ENCODE data around the gene ANKRD13D.

ANKRD13D gene

DNA sequence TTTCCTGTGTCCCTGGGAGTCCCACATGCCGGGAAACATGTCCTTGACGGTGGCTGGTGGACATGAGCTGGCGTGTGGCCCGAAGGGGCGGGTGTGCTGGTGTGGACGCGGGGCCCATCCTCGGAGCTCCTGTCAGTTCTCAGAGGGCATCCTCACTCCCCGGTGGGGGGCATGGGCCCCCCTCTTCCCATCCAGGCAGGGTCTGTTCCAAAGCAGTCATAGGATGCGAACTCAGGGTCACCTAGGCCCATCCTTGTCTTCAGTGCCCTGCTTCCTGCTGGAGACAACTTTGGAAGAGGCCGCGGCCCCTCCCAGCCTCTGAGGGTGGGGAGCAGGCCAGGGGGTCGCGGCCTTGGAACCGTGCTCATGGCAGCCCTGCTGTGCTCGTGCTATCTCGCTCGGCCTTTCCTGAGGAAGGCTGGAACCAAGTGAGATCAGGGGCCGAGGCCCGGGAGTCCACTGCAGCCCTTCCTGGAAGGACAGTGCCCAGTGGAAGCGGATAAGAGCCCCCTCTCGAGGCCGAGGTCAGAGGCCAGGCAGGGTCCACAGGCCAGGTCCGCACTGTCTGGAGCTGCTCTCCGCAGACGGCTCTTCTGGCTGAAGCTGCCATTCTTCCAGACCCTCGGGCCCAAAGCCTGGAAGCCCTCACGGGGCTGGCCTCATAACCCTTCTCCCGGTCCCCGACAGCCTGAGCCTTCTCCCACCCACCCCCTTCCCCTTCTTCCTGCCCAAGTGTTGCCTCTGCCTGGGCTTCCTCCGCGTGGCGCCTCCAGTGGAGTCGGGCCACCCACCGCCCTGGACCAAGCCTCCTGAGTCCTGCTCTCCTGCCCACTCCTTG lies 14.1 kb upstream of the ANKRD13D start:
- DNase-seq, result no peak

DNA sequence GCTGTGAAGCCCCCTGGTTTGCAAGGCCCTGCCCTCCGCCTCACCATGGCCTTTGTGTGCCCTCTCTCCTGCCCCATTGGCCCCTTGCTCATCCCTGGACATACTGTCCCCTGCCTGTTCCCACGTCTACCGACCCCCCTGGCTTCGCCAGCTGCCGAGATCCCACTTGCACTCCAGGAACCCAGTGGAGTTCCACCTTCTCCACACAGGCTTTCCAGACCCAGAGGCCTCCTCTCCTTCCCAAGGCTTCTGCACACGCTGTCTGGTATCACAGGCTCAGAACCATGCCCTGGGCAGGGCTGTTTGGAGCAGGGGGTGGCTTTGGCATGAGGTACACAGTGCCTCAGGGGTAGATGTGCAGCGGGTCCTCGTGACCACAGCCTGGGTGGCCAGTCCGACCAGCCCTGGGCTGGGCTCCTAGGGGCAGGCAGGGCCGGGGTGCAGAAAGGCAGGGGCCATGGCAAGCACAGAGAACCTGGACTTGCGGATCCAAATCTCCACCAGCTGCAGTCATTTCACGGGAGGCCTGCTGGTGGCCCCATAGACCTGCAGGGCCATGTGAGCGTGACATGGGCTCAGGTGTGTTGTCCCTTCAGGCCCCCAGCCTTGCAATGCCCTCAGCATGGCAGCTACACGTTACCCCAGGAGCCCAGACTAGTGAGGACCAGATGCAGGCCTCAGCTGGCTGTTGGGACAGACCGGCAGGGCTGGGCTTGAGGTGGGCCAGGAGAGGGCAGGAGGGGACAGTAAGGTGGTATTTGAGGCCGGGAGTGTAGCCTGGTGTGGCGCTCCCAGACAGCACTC lies 13.3 kb upstream of the ANKRD13D start:
- no peak for DNase-seq

DNA sequence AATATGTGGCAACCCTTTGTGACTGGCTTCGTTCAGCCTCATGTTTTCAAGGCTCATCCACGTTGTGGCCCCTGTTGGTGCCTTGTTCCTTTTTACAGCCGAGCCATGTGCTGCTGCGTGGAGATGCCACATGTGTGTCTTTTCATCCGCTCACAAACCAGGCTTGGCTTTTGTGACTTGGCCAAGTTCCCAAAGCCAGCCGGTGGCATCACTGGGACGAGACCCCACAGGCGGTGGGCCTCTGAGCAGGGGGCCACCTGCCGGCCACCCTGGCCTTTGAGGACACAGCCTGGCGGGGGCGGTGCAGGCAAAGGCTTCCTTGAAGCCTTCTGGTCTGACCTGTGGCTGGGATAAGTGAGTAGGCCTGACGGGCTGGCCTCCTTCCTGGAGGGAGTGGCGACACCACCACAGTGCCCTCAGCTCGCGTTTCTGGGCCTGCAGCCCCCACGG lies 12.3 kb upstream of the ANKRD13D start:
- no peak for DNase-seq

DNA sequence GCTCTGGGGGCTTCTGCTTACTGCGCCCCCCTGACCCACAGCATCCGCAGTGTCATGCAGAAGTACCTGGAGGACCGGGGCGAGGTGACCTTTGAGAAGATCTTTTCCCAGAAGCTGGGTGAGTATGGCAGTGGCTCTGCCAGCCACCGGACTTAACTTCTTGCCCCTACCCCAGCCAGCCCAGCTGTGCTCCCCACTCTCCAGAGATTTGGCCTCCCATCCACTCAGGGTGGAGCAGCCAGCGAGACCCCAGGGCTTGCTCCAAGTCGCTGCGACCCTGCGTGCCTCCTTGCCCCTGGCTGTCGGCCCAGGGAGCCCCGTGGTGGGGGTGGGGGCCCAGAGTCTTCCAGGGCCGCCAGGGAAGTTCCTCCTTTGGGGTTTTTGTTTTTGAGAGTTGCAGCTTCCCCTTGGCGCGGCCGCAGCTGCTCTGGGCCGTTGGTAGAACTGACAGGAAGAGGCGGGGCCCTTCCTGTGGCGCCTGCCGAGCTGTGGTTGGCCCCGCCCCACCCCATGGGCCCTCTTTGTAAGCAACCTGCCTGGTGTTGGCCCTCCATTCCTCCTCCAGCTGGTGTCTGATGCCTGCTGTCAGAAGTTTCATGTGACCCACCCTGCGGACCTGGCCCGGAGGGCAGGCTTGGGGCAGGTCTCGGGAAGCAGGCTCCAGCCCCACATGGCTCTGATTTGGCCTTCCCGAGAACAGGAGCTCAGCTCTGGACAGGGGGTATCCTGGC lies 11.7 kb upstream of the ANKRD13D start:
- DNase-seq, result peak; percentile 17 to 59 (median 23)

DNA sequence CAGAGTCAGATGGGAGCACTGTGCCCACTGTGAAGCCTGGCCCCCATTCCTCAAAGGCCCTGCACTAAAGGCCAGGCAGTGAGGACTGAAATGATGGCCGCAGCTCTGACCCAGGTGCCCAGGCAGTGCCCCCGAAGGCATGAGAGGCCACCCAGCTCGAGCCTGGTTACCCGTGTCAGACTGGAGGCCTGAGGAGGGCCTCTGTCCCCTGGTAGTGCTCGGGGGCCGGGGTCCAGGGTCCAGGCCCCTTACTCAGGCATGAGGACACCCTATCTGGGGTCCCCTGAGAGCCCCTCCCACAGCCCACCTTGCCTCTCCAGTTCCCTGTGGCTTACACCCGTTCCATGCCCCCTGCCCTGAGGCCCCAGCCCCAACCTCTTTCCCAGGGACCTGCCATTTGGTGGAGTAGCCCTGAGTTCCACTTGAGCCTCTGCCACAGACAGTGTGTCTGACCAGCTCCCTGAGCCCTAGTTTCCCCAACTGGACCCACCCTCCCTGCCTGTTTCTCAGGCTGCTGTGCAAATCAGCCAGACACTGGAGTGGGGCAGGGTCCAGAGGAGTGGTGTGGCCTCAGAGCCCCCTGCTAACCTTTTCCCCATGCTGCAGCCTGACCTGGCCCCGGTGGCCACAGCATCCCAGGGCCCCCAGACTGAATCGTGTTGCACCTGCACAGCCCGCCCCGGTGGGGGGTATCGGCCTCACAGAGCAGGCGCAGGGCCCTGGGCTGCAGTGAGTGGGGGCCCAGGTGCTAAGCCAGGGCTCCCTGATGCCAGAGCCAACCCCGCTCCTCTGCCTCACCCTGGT lies 10.8 kb upstream of the ANKRD13D start:
- DNase-seq, result no peak

DNA sequence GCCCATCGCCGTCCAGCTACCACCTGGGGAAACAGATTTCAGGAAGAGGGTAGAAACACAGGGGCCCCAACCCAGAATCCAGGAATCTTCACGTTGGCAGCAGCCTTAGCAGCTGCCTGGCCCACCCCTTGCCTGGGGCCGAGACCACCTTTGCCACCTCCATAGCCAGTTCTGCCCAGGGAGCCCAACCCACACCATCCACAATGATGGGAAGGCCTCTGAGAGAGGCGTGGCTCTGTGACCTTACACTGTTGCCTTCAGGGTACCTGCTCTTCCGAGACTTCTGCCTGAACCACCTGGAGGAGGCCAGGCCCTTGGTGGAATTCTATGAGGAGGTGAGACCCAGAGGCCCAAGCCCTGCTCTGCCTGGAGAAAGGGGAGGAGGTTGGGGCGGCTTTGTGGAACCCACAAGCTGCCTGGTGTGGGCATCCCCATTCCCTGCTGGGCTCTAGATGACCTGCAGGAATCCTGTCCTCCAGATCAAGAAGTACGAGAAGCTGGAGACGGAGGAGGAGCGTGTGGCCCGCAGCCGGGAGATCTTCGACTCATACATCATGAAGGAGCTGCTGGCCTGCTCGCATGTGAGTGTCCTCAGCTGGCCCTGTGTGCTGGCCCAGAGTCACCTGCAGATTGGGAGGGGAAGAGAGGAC lies 10.0 kb upstream of the ANKRD13D start:
- no peak for DNase-seq

DNA sequence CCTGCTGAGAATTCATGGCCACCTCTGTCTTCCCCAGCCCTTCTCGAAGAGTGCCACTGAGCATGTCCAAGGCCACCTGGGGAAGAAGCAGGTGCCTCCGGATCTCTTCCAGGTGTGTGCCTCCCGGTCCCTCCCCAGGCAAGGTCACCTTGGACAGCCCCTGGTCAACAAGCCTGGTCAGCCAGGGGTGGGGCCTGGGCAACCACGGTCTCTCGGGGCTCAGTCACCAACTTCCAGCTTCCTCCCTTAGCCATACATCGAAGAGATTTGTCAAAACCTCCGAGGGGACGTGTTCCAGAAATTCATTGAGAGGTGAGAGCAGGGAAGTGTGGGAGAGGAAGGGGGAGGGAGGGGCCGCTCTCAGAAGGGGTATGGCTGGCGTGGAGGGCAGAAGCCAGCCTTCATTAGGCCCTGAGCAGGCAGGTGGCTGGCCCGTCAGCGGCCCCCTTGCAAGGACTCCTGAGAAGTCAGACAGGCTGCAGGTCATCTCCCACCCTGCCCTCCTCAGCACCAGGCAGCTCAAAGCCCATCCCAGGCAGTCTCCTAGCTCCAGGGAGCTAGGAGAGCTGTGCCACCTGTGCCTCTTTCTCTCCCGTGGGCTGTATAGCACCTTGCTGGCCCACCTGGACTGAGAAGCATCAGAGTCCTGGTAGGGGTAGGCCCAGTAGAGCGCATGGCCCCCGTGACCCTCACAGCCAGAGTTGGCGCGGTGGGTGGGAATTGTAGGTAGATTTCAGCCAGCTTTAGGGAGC lies 9.3 kb upstream of the ANKRD13D start:
- no peak for DNase-seq

DNA sequence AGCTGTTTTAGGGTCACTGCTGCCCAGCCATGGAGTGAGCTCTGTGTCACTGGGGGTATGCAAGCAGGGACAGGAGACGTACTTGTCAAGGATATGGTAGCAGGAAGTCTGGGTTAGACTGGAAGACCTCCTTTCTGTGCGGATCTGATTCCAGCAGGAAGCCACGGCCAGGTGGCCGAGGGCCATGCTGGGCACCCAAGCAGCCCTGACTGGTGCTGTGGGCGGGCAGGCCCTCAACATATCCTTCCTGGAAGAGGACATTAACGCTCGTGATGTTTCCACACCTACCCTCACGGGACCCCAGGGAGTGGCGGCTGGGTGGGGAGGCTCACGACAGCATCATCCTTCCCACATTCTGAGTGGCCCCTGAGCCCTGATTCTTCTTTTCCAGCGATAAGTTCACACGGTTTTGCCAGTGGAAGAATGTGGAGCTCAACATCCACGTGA lies 8.7 kb upstream of the ANKRD13D start:
- no peak for DNase-seq

DNA sequence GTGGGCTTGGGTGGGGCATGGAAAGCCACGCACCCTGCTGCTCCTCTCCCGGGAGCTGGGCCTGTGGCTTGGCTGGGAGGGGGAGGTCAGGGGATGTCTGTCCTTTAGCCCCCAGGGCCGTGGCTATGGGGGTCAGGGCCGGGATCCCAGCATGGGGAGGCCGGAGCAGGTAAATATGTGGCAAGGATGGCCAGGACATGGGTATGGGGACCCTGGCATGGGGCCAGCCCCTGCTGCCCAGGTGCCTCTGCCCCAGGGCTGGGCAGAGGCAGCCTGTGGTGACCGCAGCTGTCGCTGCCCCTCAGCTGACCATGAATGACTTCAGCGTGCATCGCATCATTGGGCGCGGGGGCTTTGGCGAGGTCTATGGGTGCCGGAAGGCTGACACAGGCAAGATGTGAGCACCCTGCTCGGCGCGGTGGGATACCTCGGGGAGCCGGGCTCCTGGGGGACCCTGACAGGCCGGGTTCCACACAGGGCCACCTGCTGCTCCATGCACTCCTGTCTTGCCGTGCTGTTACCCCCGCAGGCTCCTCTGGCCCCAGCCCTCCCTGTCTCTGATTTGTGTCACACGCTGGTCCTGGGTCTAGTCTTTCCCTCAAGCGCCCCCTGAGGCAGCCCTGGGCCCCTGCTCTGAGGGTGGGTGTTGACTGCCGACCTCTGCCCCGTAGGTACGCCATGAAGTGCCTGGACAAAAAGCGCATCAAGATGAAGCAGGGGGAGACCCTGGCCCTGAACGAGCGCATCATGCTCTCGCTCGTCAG lies 8.1 kb upstream of the ANKRD13D start:
- no peak for DNase-seq

DNA sequence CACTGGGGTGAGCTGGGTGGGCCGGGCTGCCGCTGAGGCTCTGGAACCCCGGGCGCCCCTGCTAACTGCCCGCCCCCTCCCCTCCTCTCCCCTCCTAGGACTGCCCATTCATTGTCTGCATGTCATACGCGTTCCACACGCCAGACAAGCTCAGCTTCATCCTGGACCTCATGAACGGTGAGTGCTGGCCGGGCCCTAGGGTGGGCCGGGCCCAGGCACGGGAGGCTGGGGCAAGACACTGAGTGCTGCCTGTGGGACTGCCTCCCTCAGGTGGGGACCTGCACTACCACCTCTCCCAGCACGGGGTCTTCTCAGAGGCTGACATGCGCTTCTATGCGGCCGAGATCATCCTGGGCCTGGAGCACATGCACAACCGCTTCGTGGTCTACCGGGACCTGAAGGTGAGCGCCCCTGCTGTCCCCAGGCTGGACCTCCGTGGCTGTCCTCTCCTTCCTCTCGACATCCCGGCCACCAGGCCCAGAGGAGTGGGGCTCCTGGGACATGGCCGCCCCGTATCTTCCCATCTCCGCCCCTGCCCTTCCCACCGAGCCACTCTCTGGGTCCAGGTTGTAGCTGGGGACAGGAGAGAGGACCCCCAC lies 7.5 kb upstream of the ANKRD13D start:
- DNase-seq, result no peak

DNA sequence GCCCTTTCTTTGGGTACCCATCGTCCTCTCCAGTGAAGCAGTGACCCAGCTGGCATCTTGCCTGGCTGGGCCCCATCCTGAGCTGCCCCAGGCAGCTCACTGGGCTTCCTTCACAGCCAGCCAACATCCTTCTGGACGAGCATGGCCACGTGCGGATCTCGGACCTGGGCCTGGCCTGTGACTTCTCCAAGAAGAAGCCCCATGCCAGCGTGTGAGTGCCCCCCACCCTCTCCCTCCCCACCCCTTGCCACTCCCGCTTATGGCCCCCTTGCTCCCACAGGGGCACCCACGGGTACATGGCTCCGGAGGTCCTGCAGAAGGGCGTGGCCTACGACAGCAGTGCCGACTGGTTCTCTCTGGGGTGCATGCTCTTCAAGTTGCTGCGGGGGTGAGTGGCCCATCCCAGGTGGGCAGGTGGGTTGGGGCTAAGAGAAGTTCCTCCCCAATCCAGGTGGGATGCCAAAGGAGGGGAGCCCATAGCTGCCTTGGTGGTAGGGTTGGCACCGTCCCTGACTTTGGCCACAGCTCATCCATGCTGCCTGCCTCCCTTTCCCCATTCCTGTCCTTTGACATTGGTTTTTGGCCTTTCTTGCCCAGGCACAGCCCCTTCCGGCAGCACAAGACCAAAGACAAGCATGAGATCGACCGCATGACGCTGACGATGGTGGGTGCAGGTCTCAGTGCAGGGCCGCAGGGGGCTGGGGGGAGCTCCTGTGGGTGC lies 6.8 kb upstream of the ANKRD13D start:
- DNase-seq, result no peak

DNA sequence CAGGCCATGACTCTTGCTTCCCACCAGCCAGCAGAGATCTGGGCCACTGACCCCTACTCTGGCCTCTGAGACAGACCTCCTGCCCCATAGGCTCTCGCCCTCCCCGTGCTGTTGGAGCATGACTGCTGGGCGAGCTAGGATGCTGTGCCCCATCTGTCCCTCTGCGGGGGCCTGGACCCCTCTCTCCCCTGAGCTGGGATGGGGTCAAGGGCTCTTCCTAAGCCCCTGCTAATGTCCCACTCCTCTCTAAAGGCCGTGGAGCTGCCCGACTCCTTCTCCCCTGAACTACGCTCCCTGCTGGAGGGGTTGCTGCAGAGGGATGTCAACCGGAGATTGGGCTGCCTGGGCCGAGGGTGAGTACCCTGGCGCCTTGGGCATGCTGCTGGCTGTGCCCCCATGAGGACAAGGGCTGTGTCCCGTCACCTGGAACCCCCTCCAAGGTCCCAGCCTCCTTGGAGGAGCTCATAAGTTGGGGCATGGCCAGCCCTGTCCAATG lies 6.2 kb upstream of the ANKRD13D start:
- DNase-seq, result no peak

DNA sequence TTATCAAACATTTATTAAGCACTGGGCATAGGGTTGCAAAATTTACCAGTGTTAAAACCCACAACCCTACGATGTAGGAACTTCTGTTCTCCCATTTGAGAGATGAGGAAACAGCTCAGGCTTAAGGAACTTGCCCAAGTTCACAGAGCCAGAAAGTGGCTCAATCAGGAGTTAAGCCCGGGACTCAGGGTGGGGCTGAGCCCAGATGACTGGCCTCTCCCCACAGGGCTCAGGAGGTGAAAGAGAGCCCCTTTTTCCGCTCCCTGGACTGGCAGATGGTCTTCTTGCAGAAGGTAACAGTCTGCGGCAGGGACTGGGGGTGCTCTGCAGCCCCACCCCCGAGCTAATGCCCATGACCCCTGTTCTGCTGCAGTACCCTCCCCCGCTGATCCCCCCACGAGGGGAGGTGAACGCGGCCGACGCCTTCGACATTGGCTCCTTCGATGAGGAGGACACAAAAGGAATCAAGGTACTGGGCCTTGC lies 5.6 kb upstream of the ANKRD13D start:
- no peak for DNase-seq

DNA sequence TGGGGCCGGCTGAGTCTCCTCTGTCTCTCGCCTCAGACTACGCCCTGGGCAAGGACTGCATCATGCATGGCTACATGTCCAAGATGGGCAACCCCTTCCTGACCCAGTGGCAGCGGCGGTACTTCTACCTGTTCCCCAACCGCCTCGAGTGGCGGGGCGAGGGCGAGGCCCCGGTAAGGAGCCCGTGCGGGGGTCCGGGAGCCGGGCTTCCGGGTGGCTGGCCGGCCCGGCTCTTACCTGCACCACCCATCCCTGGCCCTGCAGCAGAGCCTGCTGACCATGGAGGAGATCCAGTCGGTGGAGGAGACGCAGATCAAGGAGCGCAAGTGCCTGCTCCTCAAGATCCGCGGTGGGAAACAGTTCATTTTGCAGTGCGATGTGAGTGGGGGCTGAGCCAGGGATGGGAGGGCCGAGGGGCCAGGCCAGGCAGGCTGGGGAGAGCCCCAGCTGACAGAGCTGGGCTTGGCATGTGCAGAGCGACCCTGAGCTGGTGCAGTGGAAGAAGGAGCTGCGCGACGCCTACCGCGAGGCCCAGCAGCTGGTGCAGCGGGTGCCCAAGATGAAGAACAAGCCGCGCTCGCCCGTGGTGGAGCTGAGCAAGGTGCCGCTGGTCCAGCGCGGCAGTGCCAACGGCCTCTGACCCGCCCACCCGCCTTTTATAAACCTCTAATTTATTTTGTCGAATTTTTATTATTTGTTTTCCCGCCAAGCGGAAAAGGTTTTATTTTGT lies 4.1 kb upstream of the ANKRD13D start:
- DNase-seq, result no peak

DNA sequence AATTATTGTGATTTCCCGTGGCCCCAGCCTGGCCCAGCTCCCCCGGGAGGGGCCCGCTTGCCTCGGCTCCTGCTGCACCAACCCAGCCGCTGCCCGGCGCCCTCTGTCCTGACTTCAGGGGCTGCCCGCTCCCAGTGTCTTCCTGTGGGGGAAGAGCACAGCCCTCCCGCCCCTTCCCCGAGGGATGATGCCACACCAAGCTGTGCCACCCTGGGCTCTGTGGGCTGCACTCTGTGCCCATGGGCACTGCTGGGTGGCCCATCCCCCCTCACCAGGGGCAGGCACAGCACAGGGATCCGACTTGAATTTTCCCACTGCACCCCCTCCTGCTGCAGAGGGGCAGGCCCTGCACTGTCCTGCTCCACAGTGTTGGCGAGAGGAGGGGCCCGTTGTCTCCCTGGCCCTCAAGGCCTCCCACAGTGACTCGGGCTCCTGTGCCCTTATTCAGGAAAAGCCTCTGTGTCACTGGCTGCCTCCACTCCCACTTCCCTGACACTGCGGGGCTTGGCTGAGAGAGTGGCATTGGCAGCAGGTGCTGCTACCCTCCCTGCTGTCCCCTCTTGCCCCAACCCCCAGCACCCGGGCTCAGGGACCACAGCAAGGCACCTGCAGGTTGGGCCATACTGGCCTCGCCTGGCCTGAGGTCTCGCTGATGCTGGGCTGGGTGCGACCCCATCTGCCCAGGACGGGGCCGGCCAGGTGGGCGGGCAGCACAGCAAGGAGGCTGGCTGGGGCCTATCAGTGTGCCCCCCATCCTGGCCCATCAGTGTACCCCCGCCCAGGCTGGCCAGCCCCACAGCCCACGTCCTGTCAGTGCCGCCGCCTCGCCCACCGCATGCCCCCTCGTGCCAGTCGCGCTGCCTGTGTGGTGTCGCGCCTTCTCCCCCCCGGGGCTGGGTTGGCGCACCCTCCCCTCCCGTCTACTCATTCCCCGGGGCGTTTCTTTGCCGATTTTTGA lies 3.3 kb upstream of the ANKRD13D start:
- no peak for DNase-seq

DNA sequence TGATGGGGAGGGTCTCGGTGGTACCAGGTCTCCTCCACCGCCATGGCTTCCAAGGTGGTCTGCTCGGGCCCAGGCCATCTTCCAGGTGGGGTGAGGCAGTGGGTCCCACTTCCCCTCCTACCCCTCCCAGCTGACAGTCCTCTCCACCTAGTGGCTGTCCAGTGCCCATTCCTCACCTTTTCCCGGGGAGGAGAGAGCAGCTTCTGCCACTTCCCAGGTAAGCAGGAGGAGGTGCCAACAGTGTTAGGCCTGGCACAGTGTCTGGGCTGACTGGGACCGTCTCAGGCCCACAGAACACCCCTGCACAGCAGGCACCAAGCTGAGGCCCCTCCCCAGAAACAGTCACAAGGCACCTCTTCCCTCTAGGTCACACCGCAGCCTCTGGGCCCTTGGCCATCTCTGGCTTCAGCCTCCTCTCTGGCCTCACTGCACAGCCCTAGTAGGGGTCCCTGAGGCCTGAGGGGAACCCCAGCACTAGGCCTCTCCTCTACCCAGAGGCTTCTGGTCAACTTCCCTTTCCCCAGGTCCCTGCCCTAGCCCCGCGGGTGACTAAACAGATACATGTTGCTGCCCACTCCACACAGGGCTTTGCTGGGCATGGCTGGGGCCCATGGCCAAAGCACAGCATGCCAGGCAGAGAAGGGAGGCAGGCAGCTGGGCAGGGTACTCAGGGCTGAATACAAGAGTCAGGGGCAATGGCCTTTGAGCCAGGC lies 2.3 kb upstream of the ANKRD13D start:
- DNase-seq, result no peak

Data from NCI-H1417 (cell line).